Endothelial cell of umbilical vein (primary cell): ENCODE results near the gene ERRFI1. TPM values are rescaled to one million over a fixed set of nuclear protein-coding genes. Genes with fewer than 3 reads are reported as not detected.

Experiments
- BruUV-seq: library from RNA; stranded (reverse); fragments of 400-500 nt; replicated peaks from 2 replicates; lab custom pipeline; 2021; lab: Mats Ljungman, UMichigan
- CTCF ChIA-PET: fragments of 300-600, 350-600 bp; sonication (Branson Sonifier 250); formaldehyde crosslinking; loops from one replicate; lab custom pipeline; 2021; ENCODE audit warnings: antibody characterized with exemption, inconsistent platforms; lab: Charles Lee
- POLR2A ChIA-PET: fragments of 300-600, 350-600 bp; sonication (Branson Sonifier 250); formaldehyde crosslinking; loops from one replicate; lab custom pipeline; 2021; ENCODE audit warnings: antibody characterized with exemption, inconsistent platforms; lab: Charles Lee
- DNase-seq: peaks from one replicate; pipeline ENCODE4 v3.0.0-alpha.2; 2011; ENCODE audit warnings: low read depth, low spot score
- FAIRE-seq: peaks from 2 replicates; lab custom pipeline; 2011; peaks lifted over from hg19 to GRCh38; lab: Jason Lieb, UNC
- H2AFZ ChIP-seq: 2 replicates; pipeline ENCODE4 v1.6.0; 2012; ENCODE audit warnings: low read depth, low read length, control low read depth, inconsistent platforms
- H3K27ac ChIP-seq: 2 replicates; pipeline ENCODE4 v1.5.1; 2011; ENCODE audit warnings: low read depth, mild to moderate bottlenecking, control low read depth, low read length, moderate library complexity; ENCODE audit not compliant: insufficient read depth
- H3K27me3 ChIP-seq, 2 experiments: 2 replicates each; pipeline versions ENCODE4 v1.6.0 to v1.6.1; 2011; ENCODE audit warnings: low read length in 2 of 2, mixed read lengths in 1 of 2; ENCODE audit not compliant: control insufficient read depth in 2 of 2, insufficient read depth in 2 of 2
- H3K36me3 ChIP-seq, 2 experiments: 2 replicates in 1 of 2; 3 replicates in 1 of 2; pipeline ENCODE4 v1.5.1; 2011; ENCODE audit warnings: low read length in 2 of 2, mild to moderate bottlenecking in 1 of 2, moderate library complexity in 1 of 2; ENCODE audit not compliant: control insufficient read depth in 2 of 2, insufficient read depth in 2 of 2; ENCODE audit errors: extremely low read depth in 1 of 2
- H3K4me1 ChIP-seq: 3 replicates; pipeline ENCODE4 v1.5.1; 2011; ENCODE audit warnings: mild to moderate bottlenecking, low read length; ENCODE audit not compliant: control insufficient read depth, insufficient read depth; ENCODE audit errors: extremely low read depth
- H3K4me2 ChIP-seq: 2 replicates; pipeline ENCODE4 v1.6.1; 2011; ENCODE audit warnings: low read length, control low read depth, mixed read lengths; ENCODE audit not compliant: insufficient read depth
- H3K4me3 ChIP-seq, 3 experiments: fragments of 200-600 bp in 1 of 3; sonication (generic), shearing (Covaris generic) in 1 of 3; replicated peaks in 1 of 3; 2 replicates each; pipeline ENCODE4 v1.5.1; 2011 to 2016; ENCODE audit warnings: control low read depth in 3 of 3, low read length in 3 of 3, mild to moderate bottlenecking in 2 of 3, inconsistent platforms in 1 of 3, low read depth in 1 of 3, moderate library complexity in 1 of 3; ENCODE audit not compliant: insufficient read depth in 1 of 3
- H3K79me2 ChIP-seq: 2 replicates; pipeline ENCODE4 v1.6.0; 2012; ENCODE audit warnings: low read length, inconsistent platforms; ENCODE audit not compliant: control insufficient read depth, insufficient read depth
- H3K9ac ChIP-seq: replicated peaks from 2 replicates; pipeline ENCODE3; 2011; ENCODE audit warnings: low read length, control low read depth; ENCODE audit not compliant: insufficient read depth; ENCODE audit errors: extremely low read depth
- H3K9me1 ChIP-seq: replicated peaks from 3 replicates; pipeline ENCODE4 v1.6.0; 2011; ENCODE audit warnings: mild to moderate bottlenecking, low read length; ENCODE audit not compliant: control insufficient read depth, insufficient read depth; ENCODE audit errors: extremely low read depth
- H3K9me3 ChIP-seq: replicated peaks from 2 replicates; pipeline ENCODE4 v1.5.1; 2012; ENCODE audit warnings: low read length, inconsistent platforms; ENCODE audit not compliant: control insufficient read depth, insufficient read depth
- H4K20me1 ChIP-seq: replicated peaks from 2 replicates; pipeline ENCODE3; 2011; ENCODE audit warnings: mild to moderate bottlenecking, low read length; ENCODE audit not compliant: control insufficient read depth, insufficient read depth; ENCODE audit errors: extremely low read depth
- FOS ChIP-seq: IDR thresholded peaks from 2 replicates; pipeline ENCODE4 v1.6.1; 2011; ENCODE audit warnings: mild to moderate bottlenecking, low read length, moderate library complexity, borderline replicate concordance; ENCODE audit not compliant: insufficient read depth
- GATA2 ChIP-seq: IDR thresholded peaks from 2 replicates; pipeline ENCODE4 v1.7.0; 2011; ENCODE audit warnings: low read depth, mild to moderate bottlenecking, moderate library complexity, mixed read lengths, low read length; ENCODE audit not compliant: insufficient read length, insufficient read depth
- JUN ChIP-seq: IDR thresholded peaks from 2 replicates; pipeline ENCODE4 v1.6.1; 2011; ENCODE audit warnings: borderline replicate concordance, low read depth; ENCODE audit not compliant: insufficient read length, insufficient read depth
- POLR2A ChIP-seq: IDR thresholded peaks from 2 replicates; pipeline ENCODE4 v1.6.1; 2012; ENCODE audit warnings: low read depth, mild to moderate bottlenecking, control low read depth, low read length
- dilution Hi-C: fragments of 300-500 bp; cut with MboI; formaldehyde crosslinking; loops from one replicate; pipeline ENCODE4 v1.15.0; 2019; ENCODE audit warnings: low sequenced_read_pairs; ENCODE audit not compliant: extremely low pct_ligation_motif_present
- intact Hi-C: fragments of 100-400 bp; cut with micrococcal nuclease; formaldehyde crosslinking; loops from one replicate; pipeline ENCODE4 v1.10.0; 2022
- polyA plus RNA-seq, 4 experiments: library from polyadenylated mRNA; depleted of rRNA in 3 of 4; stranded (reverse) in 3 of 4; unstranded in 1 of 4; fragments of >200 nt; gene quantifications; 2 replicates each; pipeline versions ENCODE4 v1.2.1 to v1.2.3, GENCODE V29; 2011 to 2012; ENCODE audit warnings: missing spikeins in 1 of 4
- total RNA-seq: library from RNA; stranded (reverse); gene quantifications from 2 replicates; pipeline ENCODE4 v1.2.3, GENCODE V29; 2021
- TF ChIP-seq, protein P1 (sequence below), 2 donors: IDR thresholded peaks; 1 replicate in 1 of 2; 2 replicates in 1 of 2; pipeline ENCODE4 v1.5.1; 2011; ENCODE audit warnings: low read length in 2 of 2, mild to moderate bottlenecking in 2 of 2, moderate library complexity in 2 of 2, control low read depth in 1 of 2, inconsistent platforms in 1 of 2, low read depth in 1 of 2; ENCODE audit not compliant: insufficient read depth in 1 of 2; ENCODE audit errors: extremely low read depth in 1 of 2
- TF ChIP-seq, protein P2 (sequence below): IDR thresholded peaks from 2 replicates; pipeline ENCODE4 v1.6.1; 2011; ENCODE audit not compliant: insufficient read depth, insufficient read length

Gene ERRFI1
- total and polyA plus RNA-seq, 2 donors (not counting 3 experiments of a cell fraction or from before 2014, with no cell fraction given): 28.1 to 32.0 TPM

DNA sequence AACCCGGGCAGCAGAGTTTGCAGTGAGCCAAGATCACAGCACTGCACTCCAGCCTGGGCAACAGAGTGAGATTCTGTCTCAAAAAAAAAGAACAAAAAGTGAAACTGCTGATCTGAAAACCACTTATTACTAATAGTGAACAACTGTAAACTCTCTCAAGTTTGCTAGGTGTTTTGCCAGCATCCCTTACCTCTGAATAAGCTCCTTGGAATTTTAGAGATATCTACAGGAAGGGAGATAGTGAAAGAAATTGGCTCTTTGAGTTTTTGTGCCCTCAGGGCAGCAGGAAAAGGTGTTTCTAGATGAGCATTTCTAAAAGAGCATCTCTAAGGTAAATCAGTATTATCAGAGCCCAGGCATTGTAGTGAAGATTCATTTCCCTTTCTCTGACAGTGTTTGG is 37.5 kb downstream of the ERRFI1 start:
- no peak overlapping the region for H3K4me3 ChIP-seq
- no peak overlapping the region for H2AFZ ChIP-seq
- no peak overlapping the region for H3K4me2 ChIP-seq
- no peaks in the 10 kb centered on the region for H3K4me1 ChIP-seq
- H3K9me3 ChIP-seq: no peaks in the 10 kb centered on the region
- no peaks in the 10 kb centered on the region for H3K9me1 ChIP-seq
- FAIRE-seq (no peak), DNase-seq (no peak)
- no peaks in the 10 kb centered on the region for H3K79me2 ChIP-seq
- CTCF ChIA-PET: interaction anchor here (0.8 to 11.5 kb wide), 4 partner anchors 14 to 360 kb away, joined by 4 to 147 read pairs (median 6); partner anchors contain the start of gene SLC45A1
- H3K36me3 ChIP-seq: peaks cover 8 to 18% of the 10 kb centered on the region in 2 experiments
- intact Hi-C loops: no loop called here
- POLR2A ChIA-PET: no interaction called here
- dilution Hi-C loops: no loop called here
- H3K9ac ChIP-seq: no peak overlapping the region
- no peaks in the 10 kb centered on the region for H3K27me3 ChIP-seq
- no TSS peak for BruUV-seq
- no peaks in the 10 kb centered on the region for H4K20me1 ChIP-seq
- TF ChIP-seq, protein P1, sequence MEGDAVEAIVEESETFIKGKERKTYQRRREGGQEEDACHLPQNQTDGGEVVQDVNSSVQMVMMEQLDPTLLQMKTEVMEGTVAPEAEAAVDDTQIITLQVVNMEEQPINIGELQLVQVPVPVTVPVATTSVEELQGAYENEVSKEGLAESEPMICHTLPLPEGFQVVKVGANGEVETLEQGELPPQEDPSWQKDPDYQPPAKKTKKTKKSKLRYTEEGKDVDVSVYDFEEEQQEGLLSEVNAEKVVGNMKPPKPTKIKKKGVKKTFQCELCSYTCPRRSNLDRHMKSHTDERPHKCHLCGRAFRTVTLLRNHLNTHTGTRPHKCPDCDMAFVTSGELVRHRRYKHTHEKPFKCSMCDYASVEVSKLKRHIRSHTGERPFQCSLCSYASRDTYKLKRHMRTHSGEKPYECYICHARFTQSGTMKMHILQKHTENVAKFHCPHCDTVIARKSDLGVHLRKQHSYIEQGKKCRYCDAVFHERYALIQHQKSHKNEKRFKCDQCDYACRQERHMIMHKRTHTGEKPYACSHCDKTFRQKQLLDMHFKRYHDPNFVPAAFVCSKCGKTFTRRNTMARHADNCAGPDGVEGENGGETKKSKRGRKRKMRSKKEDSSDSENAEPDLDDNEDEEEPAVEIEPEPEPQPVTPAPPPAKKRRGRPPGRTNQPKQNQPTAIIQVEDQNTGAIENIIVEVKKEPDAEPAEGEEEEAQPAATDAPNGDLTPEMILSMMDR (IDR thresholded peaks at IDR 0.05; ENCODE audit: extremely low read depth in 1 of 2, insufficient read depth in 1 of 2, low read depth in 1 of 2, low read length in 2 of 2): no peak
- TF ChIP-seq POLR2A: no peak
- TF ChIP-seq GATA2: no peak
- TF ChIP-seq, protein P2, sequence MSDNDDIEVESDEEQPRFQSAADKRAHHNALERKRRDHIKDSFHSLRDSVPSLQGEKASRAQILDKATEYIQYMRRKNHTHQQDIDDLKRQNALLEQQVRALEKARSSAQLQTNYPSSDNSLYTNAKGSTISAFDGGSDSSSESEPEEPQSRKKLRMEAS: no peak
- no peak for TF ChIP-seq JUN
- no peak overlapping the region for H3K27ac ChIP-seq

DNA sequence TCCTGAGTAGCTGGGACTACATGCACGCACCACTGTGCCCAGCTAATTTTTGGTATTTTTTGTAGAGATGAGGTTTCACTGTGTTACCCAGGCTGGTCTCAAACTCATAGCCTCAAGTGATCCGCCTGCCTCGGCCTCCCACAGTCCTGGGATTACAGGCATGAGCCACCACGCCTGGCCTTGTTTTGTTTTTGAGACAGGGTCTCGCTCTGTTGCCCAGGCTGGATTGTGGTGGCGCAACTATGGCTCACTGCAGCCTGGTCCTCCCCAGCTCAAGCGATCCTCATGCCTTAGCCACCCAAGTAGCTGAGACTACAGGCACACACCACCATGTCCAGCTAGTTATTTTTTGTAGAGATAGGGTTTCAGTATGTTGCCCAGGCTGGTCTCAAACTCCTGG is 38.6 kb downstream of the ERRFI1 start:
- no peak for DNase-seq
- FAIRE-seq: no peak
- Histone ChIP-seq H3K9me3 (no peaks in the 10 kb centered on the region), H3K4me1 (no peaks in the 10 kb centered on the region), H3K9me1 (no peaks in the 10 kb centered on the region), H3K9ac (no peak overlapping the region), H3K27me3 (no peaks in the 10 kb centered on the region), H3K4me3 (no peak overlapping the region), H3K36me3 (peaks cover 11 to 26% of the 10 kb centered on the region in 2 experiments), H2AFZ (no peak overlapping the region), H3K79me2 (no peaks in the 10 kb centered on the region), H3K4me2 (no peak overlapping the region), H3K27ac (no peak overlapping the region), H4K20me1 (no peaks in the 10 kb centered on the region)
- CTCF ChIA-PET: interaction anchor here (11.5 kb wide), 1 partner anchor 329 kb away, joined by 147 read pairs; the partner anchor contains the start of gene SLC45A1
- BruUV-seq: no TSS peak
- intact Hi-C loops: no loop called here
- POLR2A ChIA-PET: no interaction called here
- dilution Hi-C loops: no loop called here
- TF ChIP-seq, protein P1 (IDR thresholded peaks at IDR 0.05; ENCODE audit: extremely low read depth in 1 of 2, insufficient read depth in 1 of 2, low read depth in 1 of 2, low read length in 2 of 2): no peak
- TF ChIP-seq FOS: no peak
